Hypothalamus (tissue), 51 donors: ENCODE data around the gene NTPCR.
"Not testable (repeated sequence)": the region's sequence is repeated elsewhere in the genome, so short reads cannot be mapped to it uniquely, and the experiment has no call there.

Source experiments
- DNase-seq, 51 donors: peaks; one replicate each; lab custom pipeline; 2025; lab: John Stamatoyannopoulos, UW

Gene NTPCR

DNA sequence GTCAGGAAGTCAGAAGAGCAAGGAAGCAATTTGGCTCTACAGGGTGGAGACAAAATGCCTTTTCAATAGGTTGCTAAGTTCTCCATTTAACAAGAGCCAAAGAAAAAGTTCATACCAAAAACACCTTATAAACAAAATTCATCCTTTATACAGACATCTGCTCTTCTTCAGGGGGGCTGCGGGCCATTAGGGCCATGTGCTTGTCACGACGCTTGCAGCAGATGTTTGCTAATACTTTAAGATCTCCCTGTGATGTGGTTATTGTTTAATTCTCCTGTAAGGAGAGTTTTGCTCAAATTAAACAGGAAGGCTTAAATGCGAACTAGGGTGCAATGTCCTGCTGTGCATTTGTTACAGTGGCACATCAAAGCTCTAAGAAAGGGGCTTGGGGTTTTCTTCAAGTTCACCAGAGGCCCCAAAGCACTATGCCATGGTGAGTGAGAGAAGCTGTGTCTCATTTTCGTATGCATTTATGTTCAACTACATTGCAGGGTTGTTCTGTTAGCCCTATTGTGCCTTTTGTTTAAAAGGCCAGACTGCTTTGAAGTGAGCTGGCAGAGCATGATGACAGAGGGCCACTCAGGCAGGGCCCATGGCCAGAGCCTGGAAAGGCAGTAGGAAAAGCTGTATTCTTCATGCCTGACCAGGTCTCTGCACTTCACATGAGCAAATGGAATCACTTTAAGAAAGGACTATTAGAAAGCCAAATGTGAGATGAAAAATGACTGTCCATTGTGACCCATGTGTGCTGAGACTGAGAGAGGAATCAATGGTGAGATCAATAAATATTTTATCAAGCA, 24.8 kb upstream of the NTPCR start:
- no peak for DNase-seq

DNA sequence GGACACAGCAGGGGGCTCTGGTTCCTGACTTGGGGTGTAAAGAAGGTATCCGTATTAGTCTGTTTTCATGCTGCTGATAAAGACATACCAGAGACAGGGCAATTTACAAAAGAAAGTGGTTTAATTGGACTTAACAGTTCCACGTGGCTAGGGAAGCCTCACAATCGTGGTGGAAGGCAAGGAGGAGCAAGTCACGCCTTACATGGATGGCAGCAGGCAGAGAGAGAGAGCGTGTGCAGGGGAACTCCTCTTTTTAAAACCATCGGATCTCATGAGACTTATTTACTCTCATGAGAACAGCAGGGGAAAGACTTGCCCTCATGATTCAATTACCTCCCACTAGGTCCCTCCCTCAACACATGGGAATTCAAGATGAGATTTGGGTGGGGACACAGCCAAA, 23.2 kb upstream of the NTPCR start:
- not testable (repeated sequence) for DNase-seq

- DNase-seq, result no peak
Observed at GRCh38 chr1:232927830-232928505, 22.4 kb upstream of the NTPCR start.

DNA sequence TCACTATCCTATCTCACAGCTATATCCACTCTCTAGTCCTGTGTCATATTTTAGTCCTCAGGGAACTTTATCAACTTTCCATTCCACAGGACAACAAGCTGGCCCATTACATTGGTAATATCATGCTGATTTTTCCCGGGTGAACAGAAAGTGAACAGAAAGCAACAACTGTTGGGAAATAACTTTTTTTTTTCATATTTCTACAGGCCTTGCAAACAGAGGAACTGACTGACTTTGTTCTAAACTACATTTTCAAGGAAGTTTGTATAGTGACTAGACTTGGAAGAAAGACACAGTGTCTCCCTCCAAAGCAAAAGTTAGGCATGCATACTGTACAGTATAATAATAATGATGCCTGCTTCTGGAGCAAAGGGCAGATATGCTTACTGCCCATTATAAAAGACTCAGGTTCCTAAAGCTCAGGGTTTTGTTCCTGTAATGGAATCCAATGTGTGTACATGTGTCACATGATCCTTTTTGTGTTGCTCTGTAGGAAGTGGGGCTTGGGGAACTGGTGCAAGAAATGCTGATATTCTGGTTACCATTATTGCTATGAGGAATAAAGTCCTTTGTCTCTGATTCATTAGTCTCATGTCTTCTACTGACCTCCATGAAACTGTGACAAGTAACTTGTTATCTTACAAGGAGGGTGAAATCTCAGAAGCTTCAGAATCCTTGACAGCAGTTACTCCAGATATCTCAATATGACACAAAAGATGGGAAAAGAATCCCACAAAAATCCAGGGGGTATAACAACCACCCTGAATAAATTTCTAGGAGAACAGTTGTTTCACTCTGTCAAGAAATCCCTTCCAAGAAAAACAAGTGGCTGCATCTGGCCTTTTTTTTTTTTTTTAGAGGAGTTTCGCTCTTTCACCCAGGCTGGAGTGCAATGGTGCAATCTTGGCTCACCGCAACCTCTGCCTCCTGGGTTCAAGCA, 17.7 kb upstream of the NTPCR start:
- no peak for DNase-seq

DNA sequence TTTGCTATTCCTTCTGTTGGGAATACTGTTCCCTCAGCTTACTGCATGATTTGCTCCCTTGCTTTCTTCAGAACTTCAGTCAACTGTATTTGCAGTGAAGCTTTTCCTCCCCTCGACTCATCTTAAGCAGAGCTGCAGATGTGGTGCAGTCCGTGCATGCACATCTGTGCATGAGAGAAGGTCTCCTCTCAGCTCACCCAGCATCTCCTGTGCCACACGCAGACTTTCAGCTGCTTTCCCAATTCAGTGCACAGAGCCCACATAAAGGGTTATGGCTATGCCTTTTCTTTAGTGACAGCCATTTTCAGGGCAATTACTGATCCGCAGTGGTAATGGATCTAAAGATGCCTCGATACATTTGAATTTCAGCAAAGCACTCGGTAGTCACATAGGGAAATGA, 13.5 kb upstream of the NTPCR start:
- no peak for DNase-seq

DNA sequence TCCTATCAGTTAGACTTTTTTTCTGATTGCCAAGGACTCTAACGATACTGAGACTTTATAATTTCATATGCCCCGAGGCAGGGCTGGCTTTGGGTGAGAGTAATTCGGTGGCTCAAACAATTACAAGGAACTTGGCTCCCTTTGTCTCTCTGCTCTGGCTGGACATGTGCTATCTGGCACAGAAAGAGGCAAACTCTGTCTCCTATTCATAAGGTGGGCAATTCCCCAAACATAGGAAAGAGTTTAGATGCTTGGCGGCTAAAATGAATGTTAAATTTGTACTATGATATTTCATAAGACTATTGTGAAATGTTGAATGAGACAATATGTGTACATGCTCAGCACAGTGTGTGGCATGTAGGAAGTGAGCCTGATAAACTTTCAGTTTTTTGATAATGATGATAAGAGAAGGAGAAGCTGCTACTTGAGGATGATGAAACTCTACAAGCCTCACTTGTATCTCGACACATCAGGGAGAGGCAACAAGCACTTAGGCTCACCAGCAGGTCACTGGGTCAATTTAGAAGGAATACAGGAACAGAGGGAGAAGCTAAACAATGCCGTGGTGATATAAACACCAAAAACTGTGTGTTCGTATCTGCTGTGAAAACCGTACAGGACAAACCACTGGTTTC, 12.6 kb upstream of the NTPCR start:
- DNase-seq, result no peak

DNA sequence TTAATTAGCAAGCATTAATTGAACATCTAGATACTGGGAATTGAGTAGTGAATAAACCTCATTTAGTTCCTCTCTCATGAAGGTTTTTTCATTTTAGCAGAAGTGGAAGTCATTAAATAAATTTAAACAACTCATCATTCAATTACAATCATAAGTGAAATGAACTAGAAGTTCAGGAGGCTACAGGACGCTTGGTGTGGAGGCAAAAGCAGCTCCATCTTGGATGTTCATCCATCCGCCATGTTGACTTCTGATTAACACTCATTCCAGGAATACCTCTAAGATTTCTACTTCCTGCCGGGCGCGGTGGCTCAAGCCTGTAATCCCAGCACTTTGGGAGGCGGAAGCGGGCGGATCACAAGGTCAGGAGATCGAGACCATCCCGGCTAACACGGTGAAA, 11.5 kb upstream of the NTPCR start:
- DNase-seq, result no peak

DNA sequence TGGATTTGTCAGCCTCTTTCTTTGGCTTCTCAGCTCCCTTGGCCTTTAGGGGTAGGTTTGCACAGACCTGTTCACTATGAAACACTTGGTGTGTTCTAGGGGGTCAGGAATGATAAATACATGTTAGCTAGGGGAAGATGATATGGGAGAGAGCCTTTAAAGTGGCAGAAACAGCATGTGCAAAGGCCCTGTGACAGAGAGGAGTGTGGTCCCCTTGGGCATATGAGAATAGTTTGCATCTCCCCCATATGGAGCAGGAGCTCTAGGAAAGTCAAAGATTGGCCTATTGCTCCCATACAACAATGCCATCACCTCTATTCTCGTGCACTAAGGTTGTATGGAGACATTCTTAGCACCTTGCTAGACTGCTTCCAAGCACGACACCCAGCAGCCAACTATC, 10.7 kb upstream of the NTPCR start:
- DNase-seq, result no peak

DNA sequence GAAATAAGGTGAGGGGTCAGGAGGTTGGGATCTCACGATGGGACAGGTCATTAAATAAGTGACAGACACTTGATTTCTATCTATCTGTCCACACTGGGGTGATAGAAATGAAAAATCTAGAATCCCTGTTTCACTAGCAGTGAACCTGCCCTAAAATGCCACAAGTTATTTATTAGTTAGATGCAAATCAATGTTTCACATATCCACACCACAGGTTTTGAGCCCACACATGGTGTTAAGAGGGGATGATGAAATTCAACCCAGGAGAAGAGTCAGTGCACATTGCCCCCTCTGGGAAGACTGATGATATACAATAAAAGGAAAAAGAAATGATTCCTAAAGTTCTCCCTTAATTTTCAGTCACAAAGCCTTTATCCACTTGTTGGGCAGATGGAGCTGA, 10.1 kb upstream of the NTPCR start:
- DNase-seq, result no peak

GRCh38 chr1:232942413-232943294, 7.8 kb upstream of the NTPCR start:
- DNase-seq, result no peak

DNA sequence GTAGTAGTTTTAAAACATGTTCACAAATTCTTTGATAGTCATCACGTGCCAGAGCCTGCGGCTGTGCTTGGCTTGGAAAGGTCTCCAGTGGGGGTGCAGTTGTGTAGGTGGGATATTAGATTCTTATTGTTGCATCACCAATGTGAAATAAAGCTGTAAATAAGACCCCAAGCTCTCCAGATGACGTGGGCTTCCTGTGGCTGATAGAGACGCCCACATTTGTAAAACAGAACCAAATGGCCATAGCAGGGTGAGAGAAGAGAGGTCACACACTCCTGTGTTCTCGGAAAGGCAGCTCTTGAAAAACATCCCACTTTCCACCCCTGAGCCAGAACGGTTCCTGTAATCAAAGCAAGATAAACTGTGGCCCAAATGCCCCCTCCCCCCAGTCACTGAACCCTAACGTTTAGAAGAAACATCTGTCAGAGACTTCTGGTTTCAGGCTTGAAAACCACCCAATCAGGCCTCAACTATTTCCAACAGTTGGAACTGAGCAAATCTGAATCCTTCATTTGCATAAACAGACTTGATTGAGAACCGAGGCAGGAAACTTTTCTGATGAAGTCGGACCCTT, 6.6 kb upstream of the NTPCR start:
- no peak for DNase-seq

DNA sequence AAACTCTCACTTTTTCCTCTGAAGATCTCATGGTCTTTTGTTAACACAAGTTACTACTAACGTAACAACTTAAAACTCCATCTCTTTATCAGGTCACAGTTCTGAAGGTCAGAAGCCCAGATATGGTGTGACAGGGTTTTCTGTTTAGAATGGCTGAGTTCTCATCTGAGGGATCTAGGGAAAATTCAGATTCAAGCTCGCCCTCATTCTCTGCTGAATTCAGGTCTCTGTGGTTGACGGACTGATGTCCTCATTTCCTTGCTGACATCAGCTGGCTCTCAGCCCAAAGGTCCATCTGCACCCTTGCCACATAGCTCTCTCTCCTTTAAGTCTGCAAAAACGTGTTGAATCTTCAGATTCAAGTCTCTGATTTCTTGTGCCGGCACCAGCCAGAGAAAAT, 6.1 kb upstream of the NTPCR start:
- DNase-seq, result no peak

- DNase-seq, result no peak
Observed at GRCh38 chr1:232949636-232950196, 695 bp upstream of the NTPCR start.

DNA sequence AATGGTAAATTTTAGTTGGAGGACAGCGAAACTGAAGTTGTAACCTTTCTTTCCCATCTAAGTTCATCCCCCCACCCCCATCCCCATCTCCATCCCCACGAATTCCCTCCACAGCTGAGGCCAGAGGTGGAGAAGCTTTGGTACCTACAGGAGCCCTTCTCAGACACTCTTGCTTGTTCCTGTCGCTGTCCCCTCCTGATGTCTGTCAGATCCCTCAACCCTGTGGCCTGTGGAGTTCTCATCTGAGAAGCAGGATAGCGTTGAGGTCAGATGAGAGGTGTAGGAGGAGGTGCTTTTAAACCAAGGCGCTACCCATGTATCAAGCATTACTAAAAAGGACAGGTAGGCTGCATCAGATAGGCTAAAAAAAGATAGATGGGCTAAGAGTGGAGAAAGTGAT, 769 bp downstream of the NTPCR start:
- peak in 5 of 51 donors; percentile 2 to 49 (median 11) for DNase-seq

DNA sequence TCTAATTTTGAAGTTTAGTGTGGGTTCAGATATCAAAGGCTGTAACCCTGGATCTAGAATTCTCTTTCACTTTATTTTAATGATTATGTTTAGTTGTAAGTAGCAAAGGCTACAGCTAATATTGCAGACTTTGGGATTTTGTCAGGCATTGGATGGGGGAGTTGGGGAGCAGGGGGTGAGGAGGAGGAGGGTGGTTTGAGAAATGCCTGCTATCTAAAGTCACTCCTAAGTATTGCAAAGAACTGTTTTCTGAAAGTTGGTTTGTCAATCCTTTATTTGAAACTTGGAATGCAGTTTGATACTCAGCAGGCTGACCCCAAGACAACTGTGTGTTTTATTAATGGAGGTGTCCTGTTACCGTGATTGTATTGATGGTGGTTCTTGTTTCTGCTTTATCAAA, 1.2 kb downstream of the NTPCR start:
- no peak for DNase-seq

- peak in 13 of 51 donors; percentile 4 to 33 (median 12) for DNase-seq
Observed at GRCh38 chr1:232952514-232953499, 2.4 kb downstream of the NTPCR start.

GRCh38 chr1:232954594-232955365, 4.4 kb downstream of the NTPCR start:
- no peak for DNase-seq
